Measurements from ENCODE around the gene MYOF.

- TF ChIP-seq, protein P1, sequence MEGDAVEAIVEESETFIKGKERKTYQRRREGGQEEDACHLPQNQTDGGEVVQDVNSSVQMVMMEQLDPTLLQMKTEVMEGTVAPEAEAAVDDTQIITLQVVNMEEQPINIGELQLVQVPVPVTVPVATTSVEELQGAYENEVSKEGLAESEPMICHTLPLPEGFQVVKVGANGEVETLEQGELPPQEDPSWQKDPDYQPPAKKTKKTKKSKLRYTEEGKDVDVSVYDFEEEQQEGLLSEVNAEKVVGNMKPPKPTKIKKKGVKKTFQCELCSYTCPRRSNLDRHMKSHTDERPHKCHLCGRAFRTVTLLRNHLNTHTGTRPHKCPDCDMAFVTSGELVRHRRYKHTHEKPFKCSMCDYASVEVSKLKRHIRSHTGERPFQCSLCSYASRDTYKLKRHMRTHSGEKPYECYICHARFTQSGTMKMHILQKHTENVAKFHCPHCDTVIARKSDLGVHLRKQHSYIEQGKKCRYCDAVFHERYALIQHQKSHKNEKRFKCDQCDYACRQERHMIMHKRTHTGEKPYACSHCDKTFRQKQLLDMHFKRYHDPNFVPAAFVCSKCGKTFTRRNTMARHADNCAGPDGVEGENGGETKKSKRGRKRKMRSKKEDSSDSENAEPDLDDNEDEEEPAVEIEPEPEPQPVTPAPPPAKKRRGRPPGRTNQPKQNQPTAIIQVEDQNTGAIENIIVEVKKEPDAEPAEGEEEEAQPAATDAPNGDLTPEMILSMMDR (IDR thresholded peaks at IDR 0.05): no peak
- TF ChIP-seq REST (IDR thresholded peaks at IDR 0.05; ENCODE audit: insufficient read depth in 1 of 2, low read depth in 2 of 2, low read length in 1 of 2): no peak
These were observed 65.3 kb downstream of the MYOF start for GRCh38 chr10:93416824-93417223.
